ENCODE data around the gene U2AF2. TPM values are rescaled to one million over a fixed set of nuclear protein-coding genes. Genes with fewer than 3 reads are reported as not detected.
A peak's percentile ranks its signal among the peaks of the same experiment; 100 is the strongest.

U2AF2 gene
- polyA plus RNA-seq, 1 donor (not counting 4 experiments of a cell fraction or from before 2014, with no cell fraction given) = 109 TPM

- dilution Hi-C loops (cut with MboI; ENCODE audit: extremely low pct_ligation_motif_present, low sequenced_read_pairs) = no loop called here
- H3K9me3 ChIP-seq (ENCODE audit: control insufficient read depth, low read depth, low read length) = no peaks in the 10 kb centered on the region
- peaks cover 23% of the 10 kb centered on the region for H4K20me1 ChIP-seq (ENCODE audit: control insufficient read depth, extremely low read depth, insufficient read depth, low read length)
- DNase-seq (ENCODE audit: low read depth, low spot score) (no peak), FAIRE-seq (no peak)
- H3K27me3 ChIP-seq (ENCODE audit: control insufficient read depth, extremely low read depth, insufficient read depth, low read length) = no peaks in the 10 kb centered on the region
- TF ChIP-seq EZH2 (IDR thresholded peaks at IDR 0.05; ENCODE audit: low read length) (no peak), CTCF (optimal IDR thresholded peaks at IDR 0.05 in 1 of 3, IDR thresholded peaks at IDR 0.05 in 1 of 3, conservative IDR thresholded peaks at IDR 0.05 in 1 of 3; ENCODE audit: extremely low read depth in 1 of 3, insufficient read depth in 2 of 3, low read length in 3 of 3) (no peak)
- no peak overlapping the region for H3K27ac ChIP-seq (ENCODE audit: control insufficient read depth, insufficient read depth, low read length)
- peaks cover 85% of the 10 kb centered on the region for H3K79me2 ChIP-seq (ENCODE audit: control insufficient read depth, insufficient read depth, low read length)
- H3K4me3 ChIP-seq (ENCODE audit: control insufficient read depth in 2 of 3, extremely low read depth in 1 of 3, insufficient read depth in 2 of 3, low read depth in 1 of 3, low read length in 3 of 3) = peak overlapping the region; percentile 34 to 89 (median 59)
- H2AFZ ChIP-seq (ENCODE audit: control insufficient read depth, low read length) = no peak overlapping the region
- H3K4me1 ChIP-seq (ENCODE audit: control insufficient read depth, extremely low read depth, insufficient read depth, low read length) = peaks cover 24% of the 10 kb centered on the region
- H3K4me2 ChIP-seq (ENCODE audit: control insufficient read depth, extremely low read depth, insufficient read depth, low read depth, low read length) = peak overlapping the region; percentile 67
- H3K9ac ChIP-seq (ENCODE audit: control insufficient read depth, extremely low read depth, insufficient read depth, low read length) = peak overlapping the region; percentile 94
- H3K36me3 ChIP-seq (ENCODE audit: control insufficient read depth in 2 of 2, extremely low read depth in 1 of 2, insufficient read depth in 2 of 2, low read length in 2 of 2) = peaks cover 29 to 31% of the 10 kb centered on the region in 2 experiments
- no peaks in the 10 kb centered on the region for H3K9me1 ChIP-seq (ENCODE audit: control insufficient read depth, extremely low read depth, insufficient read depth, low read length)
These were observed 19.6 kb downstream of the U2AF2 start for GRCh38 chr19:55674459-55674840.

GRCh38 chr19:55674841-55675660, 20.2 kb downstream of the U2AF2 start, which contains the start of gene EPN1:
TSS of gene EPN1 (plus strand) at chr19:55675226. CDS start at chr19:55678628, 3,402 bp downstream.
- Histone ChIP-seq H3K27me3 (ENCODE audit: control insufficient read depth, extremely low read depth, insufficient read depth, low read length) (no peaks in the 10 kb centered on the region), H3K4me1 (ENCODE audit: control insufficient read depth, extremely low read depth, insufficient read depth, low read length) (peaks cover 29% of the 10 kb centered on the region), H3K36me3 (ENCODE audit: control insufficient read depth in 2 of 2, extremely low read depth in 1 of 2, insufficient read depth in 2 of 2, low read length in 2 of 2) (peaks cover 24 to 31% of the 10 kb centered on the region in 2 experiments), H3K4me2 (ENCODE audit: control insufficient read depth, extremely low read depth, insufficient read depth, low read depth, low read length) (peak within 1 kb of the TSS; percentile 89), H3K27ac (ENCODE audit: control insufficient read depth, insufficient read depth, low read length) (peak within 1 kb of the TSS; percentile 85), H3K79me2 (ENCODE audit: control insufficient read depth, insufficient read depth, low read length) (peaks cover 82% of the 10 kb centered on the region), H2AFZ (ENCODE audit: control insufficient read depth, low read length) (peak within 1 kb of the TSS; percentile 52), H3K9me1 (ENCODE audit: control insufficient read depth, extremely low read depth, insufficient read depth, low read length) (no peaks in the 10 kb centered on the region), H3K9ac (ENCODE audit: control insufficient read depth, extremely low read depth, insufficient read depth, low read length) (peak within 1 kb of the TSS; percentile 94), H4K20me1 (ENCODE audit: control insufficient read depth, extremely low read depth, insufficient read depth, low read length) (peaks cover 19% of the 10 kb centered on the region), H3K4me3 (ENCODE audit: control insufficient read depth in 2 of 3, extremely low read depth in 1 of 3, insufficient read depth in 2 of 3, low read depth in 1 of 3, low read length in 3 of 3) (peak within 1 kb of the TSS; percentile 59 to 95 (median 89)), H3K9me3 (ENCODE audit: control insufficient read depth, low read depth, low read length) (no peaks in the 10 kb centered on the region)
- FAIRE-seq (peak; percentile 63), DNase-seq (ENCODE audit: low read depth, low spot score) (peak; percentile 73)
- TF ChIP-seq EZH2 (IDR thresholded peaks at IDR 0.05; ENCODE audit: low read length) (no peak), CTCF (optimal IDR thresholded peaks at IDR 0.05 in 1 of 3, IDR thresholded peaks at IDR 0.05 in 1 of 3, conservative IDR thresholded peaks at IDR 0.05 in 1 of 3; ENCODE audit: extremely low read depth in 1 of 3, insufficient read depth in 2 of 3, low read length in 3 of 3) (no peak)
- dilution Hi-C loops (cut with MboI; ENCODE audit: extremely low pct_ligation_motif_present, low sequenced_read_pairs) = no loop called here

Measured in keratinocyte (primary cell).